ENCODE measurements around the gene LRCOL1.

Gene LRCOL1

GRCh38 chr12:132563911-132564310, 46.5 kb downstream of the LRCOL1 start:
- DNase-seq (ENCODE audit: low read depth): no peak

- DNase-seq (ENCODE audit: low read depth): no peak
Measured at GRCh38 chr12:132562489-132563021, 47.8 kb downstream of the LRCOL1 start.

GRCh38 chr12:132561427-132562156, 48.8 kb downstream of the LRCOL1 start:
- no peak for DNase-seq (ENCODE audit: low read depth)

GRCh38 chr12:132560614-132561426, 49.6 kb downstream of the LRCOL1 start:
- peak; percentile 54 for DNase-seq (ENCODE audit: low read depth)

GRCh38 chr12:132560364-132560613, 50.1 kb downstream of the LRCOL1 start:
- DNase-seq (ENCODE audit: low read depth): no peak

- no peak for DNase-seq (ENCODE audit: low read depth)
Measured at GRCh38 chr12:132559652-132560363, 50.6 kb downstream of the LRCOL1 start.

- no peak for DNase-seq (ENCODE audit: low read depth)
Measured at GRCh38 chr12:132558861-132559623, 51.3 kb downstream of the LRCOL1 start.

GRCh38 chr12:132558042-132558856, 52.1 kb downstream of the LRCOL1 start:
- no peak for DNase-seq (ENCODE audit: low read depth)

- DNase-seq (ENCODE audit: low read depth): no peak
Measured at GRCh38 chr12:132557291-132558015, 52.9 kb downstream of the LRCOL1 start.

- no peak for DNase-seq (ENCODE audit: low read depth)
Measured at GRCh38 chr12:132556801-132557200, 53.6 kb downstream of the LRCOL1 start.

- DNase-seq (ENCODE audit: low read depth): no peak
Measured at GRCh38 chr12:132556216-132556615, 54.2 kb downstream of the LRCOL1 start.

- DNase-seq (ENCODE audit: low read depth): no peak
Measured at GRCh38 chr12:132555686-132556085, 54.7 kb downstream of the LRCOL1 start.

- no peak for DNase-seq (ENCODE audit: low read depth)
Measured at GRCh38 chr12:132554845-132555630, 55.3 kb downstream of the LRCOL1 start.

All from T follicular helper cell (primary cell).